Measurements from ENCODE around the gene NUMBL.

Gene NUMBL

DNA sequence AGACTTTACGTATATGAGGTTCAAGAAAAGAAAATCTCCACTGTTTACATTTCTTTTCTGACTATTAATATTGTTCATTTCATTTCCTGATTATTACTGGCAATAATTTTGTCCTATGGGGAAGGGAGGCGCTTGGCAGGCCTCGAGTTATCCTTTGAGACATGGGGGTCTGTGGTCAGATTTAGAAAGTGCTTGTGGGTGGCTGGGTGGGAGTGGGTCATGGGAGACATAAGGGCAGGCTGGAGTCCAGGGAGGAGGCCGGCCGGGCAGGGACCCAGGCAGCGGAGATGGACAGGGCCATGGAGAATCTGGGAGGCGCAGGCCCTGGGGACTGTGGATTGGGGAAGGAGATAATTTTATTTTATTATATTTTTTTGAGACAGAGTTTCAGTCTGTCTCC, 49.2 kb downstream of the NUMBL start:
- DNase-seq (ENCODE audit: low read depth): no peak
- TF ChIP-seq, protein P1, sequence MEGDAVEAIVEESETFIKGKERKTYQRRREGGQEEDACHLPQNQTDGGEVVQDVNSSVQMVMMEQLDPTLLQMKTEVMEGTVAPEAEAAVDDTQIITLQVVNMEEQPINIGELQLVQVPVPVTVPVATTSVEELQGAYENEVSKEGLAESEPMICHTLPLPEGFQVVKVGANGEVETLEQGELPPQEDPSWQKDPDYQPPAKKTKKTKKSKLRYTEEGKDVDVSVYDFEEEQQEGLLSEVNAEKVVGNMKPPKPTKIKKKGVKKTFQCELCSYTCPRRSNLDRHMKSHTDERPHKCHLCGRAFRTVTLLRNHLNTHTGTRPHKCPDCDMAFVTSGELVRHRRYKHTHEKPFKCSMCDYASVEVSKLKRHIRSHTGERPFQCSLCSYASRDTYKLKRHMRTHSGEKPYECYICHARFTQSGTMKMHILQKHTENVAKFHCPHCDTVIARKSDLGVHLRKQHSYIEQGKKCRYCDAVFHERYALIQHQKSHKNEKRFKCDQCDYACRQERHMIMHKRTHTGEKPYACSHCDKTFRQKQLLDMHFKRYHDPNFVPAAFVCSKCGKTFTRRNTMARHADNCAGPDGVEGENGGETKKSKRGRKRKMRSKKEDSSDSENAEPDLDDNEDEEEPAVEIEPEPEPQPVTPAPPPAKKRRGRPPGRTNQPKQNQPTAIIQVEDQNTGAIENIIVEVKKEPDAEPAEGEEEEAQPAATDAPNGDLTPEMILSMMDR (IDR thresholded peaks at IDR 0.05; ENCODE audit: low read depth, low read length, missing control alignments): no peak
- no peak overlapping the region for H3K4me3 ChIP-seq (ENCODE audit: low read depth, low read length)

DNA sequence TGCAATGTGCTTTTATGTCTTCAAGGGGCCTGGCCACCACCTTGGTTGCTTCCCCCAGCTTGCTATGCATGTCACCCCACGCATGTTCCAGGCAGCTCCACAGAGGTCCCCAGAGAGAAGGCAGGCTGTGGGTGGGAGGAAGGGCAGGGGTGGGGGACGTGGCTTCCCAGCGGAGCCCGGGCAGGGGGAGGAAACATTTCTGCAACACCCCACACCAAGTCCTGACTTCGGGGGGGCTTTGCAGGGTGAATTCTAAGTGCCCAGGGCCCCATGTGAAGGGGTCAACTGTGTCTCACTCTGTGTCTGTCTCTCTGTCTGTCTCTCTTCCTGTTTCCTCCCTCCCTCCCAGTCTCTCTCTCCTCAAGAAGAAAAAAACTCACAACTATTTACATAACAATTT, 49.7 kb downstream of the NUMBL start:
- TF ChIP-seq, protein P1 (IDR thresholded peaks at IDR 0.05; ENCODE audit: low read depth, low read length, missing control alignments): no peak
- H3K4me3 ChIP-seq (ENCODE audit: low read depth, low read length): no peak overlapping the region
- DNase-seq (ENCODE audit: low read depth): no peak

DNA sequence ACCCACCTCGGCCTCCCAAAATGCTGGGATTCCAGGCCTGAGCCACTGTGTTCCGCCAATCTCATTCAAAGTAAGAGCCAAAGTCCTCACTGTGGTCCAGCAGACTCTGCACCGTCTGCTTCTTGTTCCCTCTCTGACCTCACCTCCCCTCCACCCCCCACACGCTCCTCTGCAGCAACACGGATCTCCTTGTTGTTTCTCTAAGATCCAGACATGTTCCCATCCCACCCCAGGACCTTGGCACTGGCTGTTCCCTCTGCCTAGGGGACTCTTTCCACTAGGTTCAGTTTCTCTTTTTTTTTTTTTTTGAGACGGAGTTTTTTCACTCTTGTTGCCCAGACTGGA, 50.8 kb downstream of the NUMBL start:
- DNase-seq (ENCODE audit: low read depth): no peak
- no peak overlapping the region for H3K4me3 ChIP-seq (ENCODE audit: low read depth, low read length)
- TF ChIP-seq, protein P1 (IDR thresholded peaks at IDR 0.05; ENCODE audit: low read depth, low read length, missing control alignments): no peak

DNA sequence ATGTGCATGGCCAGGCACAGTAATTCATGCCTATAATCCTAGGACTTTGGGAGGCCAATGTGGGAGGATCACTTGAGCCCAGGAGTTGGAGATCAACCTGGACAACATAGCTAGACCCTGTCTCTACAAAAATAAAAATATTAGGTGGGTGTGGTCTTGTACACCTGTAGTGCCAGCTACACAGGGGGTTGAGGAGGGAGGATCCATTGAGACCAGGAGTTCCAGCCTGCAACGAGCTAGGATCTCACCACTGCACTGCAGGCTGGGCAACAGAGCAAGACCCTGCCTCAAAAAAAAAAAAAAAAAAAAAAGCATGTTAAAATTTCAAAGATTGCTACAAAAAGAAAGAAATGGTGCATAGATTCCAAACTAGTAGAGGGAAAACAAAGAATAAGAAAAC, 52.1 kb downstream of the NUMBL start:
- DNase-seq (ENCODE audit: low read depth): no peak
- no peak overlapping the region for H3K4me3 ChIP-seq (ENCODE audit: low read depth, low read length)
- TF ChIP-seq, protein P1 (IDR thresholded peaks at IDR 0.05; ENCODE audit: low read depth, low read length, missing control alignments): no peak

DNA sequence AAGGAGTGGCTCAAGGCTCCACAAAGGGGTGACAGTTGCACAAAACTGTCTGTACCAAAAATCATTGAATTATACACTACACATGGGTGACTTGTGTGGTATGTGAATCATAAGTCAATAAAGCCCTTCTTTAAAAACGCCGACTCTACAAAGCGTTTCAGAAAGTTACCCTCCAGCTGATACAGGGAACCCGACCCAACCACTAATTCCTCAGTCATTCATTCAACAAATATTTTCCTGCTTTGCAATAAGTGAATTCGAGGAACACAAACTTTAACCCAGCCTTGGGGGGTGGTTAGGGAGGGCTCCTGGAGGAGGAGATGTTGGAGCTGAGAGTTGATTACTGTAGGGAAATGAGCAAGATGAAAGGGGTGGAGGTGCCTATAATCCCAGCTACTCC, 57.2 kb downstream of the NUMBL start:
- DNase-seq (ENCODE audit: low read depth): no peak
- TF ChIP-seq, protein P1 (IDR thresholded peaks at IDR 0.05; ENCODE audit: low read depth, low read length, missing control alignments): no peak

DNA sequence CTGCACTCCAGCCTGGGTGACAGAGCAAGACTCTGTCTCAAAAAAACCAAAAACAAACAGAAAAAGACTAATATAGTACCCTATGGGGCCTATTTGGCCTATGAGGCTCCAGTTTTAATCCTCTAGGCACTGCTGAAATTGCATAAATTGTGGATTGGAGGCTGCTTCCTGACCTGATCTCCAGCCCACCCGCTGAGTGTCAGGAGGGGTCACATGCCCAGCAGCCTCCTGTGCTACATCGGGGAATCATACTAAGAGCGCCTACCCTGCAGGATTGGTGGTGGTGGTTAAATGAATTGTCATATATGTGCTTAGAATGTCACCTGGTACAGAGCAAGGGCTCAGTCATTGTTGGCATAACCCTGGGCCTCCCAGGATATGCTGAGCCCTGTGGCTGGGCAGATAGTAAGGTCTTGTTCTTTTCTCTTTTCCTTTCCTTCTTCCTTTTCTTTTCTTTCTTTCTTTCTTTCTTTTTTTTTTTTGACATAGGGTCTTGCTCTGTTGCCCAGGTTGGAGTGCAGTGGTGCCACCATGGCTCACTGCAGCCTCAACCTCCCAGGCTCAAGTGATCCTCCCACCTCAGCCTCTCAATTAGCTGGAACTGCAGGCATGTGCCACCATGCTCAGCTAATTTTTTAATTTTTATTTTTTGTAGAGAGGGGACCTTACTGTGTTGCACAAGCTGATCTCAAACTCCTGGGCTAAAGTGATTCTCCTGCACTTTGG, 58.0 kb downstream of the NUMBL start:
- no peak for DNase-seq (ENCODE audit: low read depth)
- H3K4me3 ChIP-seq (ENCODE audit: low read depth, low read length): no peak overlapping the region
- TF ChIP-seq, protein P1 (IDR thresholded peaks at IDR 0.05; ENCODE audit: low read depth, low read length, missing control alignments): no peak

More for the DNA sequence above, 57.2 kb downstream of the NUMBL start:
- H3K4me3 ChIP-seq (ENCODE audit: low read depth, low read length): no peak overlapping the region

DNA sequence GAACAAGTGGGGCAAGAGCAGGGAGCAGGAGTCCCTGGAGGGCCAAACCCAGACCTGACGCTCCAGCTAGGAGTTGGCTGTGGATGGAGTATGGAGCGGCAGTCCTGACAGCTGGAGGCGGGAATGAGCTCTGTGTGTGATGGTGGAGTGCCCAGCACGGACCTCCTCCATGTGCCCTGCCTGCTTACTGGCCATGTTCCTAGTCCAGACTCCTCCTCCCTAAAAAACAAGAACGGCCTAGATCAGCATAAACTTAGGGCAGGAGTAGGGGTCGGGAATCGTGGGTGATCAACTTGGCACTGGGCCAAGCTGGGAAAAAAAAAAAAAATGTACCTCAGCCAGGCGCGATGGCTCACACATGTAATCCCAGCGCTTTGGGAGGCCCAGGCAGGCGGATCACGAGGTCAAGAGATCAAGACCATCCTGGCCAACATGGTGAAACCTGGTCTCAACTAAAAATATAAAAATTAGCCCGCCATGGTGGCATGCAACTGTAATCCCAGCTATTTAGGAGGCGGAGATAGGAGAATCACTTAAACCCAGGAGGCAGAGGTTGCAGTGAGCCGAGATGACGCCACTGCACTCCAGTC, 59.8 kb downstream of the NUMBL start:
- no peak overlapping the region for H3K4me3 ChIP-seq (ENCODE audit: low read depth, low read length)
- DNase-seq (ENCODE audit: low read depth): no peak
- TF ChIP-seq, protein P1 (IDR thresholded peaks at IDR 0.05; ENCODE audit: low read depth, low read length, missing control alignments): no peak

Data from GM12864 (cell line).